ENCODE measurements around the gene PTPN20.

Gene PTPN20

DNA sequence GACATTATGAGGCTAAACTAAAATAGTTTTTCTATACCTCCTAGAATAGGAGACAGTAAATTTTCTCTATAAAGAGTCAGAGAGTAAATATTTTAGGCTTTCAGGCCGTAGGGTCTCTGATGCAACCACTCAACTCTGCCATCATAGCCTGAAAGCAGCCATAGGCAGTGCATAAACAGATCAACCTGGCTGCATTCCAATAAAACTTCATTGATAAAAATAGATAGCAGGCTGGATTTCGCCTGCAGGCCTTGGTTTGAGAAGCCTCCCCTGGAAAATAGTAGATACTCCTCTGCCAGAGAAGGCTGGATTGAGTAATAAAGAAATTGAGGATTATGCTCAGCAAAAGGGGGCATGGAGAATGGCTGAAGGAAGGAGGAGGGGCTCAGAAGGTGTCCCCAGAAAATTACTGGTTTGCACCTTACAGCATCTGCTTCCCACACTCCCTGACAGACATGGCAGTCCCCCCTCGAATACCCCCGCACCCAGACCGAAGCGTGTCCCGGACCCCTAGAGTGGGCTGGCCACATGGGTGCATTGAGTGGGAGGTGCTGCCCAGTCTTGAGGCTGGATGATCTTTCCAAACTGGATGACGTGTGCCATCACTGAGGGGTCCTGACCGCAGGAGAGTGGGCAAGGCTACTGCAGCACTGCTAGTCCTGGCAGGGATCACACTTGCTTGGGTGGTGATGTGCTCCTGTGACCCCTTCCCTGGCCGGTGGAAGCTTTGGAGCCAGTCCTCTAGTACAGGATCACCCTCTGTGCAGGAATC is 126.6 kb downstream of the PTPN20 start:
- no peak overlapping the region for H3K27ac ChIP-seq (ENCODE audit: low read length)

DNA sequence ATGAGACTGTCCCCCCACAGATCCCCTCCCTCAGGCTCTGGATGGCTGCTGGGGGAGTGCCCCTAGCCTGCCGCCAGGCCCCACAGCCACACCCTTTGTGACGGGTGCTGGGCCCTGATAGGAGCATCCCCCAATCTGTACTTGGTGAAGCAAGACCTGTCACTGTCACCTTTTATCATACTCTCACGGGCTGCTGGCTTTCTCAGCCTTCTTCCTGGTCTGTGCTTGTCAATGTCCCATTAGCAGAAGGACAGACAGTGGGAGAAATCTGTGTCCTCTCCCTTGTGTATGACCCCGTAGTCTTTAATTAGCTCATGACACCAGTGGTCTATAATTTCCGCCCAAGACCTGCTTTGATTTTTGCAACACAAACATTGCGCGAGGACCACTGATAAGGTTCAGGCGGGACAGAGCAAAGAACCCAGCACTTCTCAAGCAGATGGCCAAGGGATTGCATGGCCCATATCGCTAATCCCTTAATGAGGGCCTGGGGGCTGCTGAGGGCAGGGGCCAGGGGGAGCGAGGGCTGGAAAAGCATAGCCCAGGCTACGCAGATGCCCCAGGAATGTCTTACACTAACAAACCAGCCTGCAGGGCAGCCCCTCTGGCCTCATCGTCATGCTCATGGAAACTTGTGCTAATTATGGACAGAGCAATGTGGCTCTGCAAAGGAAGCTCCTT is 127.8 kb downstream of the PTPN20 start:
- Histone ChIP-seq H3K4me1 (ENCODE audit: insufficient read depth, low read length) (no peaks in the 10 kb centered on the region), H2AFZ (ENCODE audit: low read depth, low read length) (no peak overlapping the region), H3K27me3 (ENCODE audit: insufficient read depth, low read length, poor library complexity) (peaks cover 8% of the 10 kb centered on the region), H3K79me2 (ENCODE audit: insufficient read depth, low read length) (no peaks in the 10 kb centered on the region), H3K4me2 (ENCODE audit: insufficient read depth, low read length) (no peak overlapping the region), H3K4me3 (ENCODE audit: low read depth in 1 of 2, low read length in 2 of 2) (no peak overlapping the region), H3K36me3 (ENCODE audit: insufficient read depth, low read length) (no peaks in the 10 kb centered on the region), H3K27ac (ENCODE audit: low read length) (no peak overlapping the region), H3K9ac (ENCODE audit: low read depth, low read length) (no peak overlapping the region), H4K20me1 (ENCODE audit: insufficient read depth, low read length) (no peaks in the 10 kb centered on the region), H3K9me3 (ENCODE audit: insufficient read depth, low read length, severe bottlenecking) (no peaks in the 10 kb centered on the region)
- no peak for DNase-seq
- no peak for TF ChIP-seq EZH2 (IDR thresholded peaks at IDR 0.05; ENCODE audit: borderline replicate concordance, low read depth, low read length, severe bottlenecking)
- TF ChIP-seq, protein P1, sequence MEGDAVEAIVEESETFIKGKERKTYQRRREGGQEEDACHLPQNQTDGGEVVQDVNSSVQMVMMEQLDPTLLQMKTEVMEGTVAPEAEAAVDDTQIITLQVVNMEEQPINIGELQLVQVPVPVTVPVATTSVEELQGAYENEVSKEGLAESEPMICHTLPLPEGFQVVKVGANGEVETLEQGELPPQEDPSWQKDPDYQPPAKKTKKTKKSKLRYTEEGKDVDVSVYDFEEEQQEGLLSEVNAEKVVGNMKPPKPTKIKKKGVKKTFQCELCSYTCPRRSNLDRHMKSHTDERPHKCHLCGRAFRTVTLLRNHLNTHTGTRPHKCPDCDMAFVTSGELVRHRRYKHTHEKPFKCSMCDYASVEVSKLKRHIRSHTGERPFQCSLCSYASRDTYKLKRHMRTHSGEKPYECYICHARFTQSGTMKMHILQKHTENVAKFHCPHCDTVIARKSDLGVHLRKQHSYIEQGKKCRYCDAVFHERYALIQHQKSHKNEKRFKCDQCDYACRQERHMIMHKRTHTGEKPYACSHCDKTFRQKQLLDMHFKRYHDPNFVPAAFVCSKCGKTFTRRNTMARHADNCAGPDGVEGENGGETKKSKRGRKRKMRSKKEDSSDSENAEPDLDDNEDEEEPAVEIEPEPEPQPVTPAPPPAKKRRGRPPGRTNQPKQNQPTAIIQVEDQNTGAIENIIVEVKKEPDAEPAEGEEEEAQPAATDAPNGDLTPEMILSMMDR (IDR thresholded peaks at IDR 0.05; ENCODE audit: borderline replicate concordance, extremely low read depth, low read length, poor library complexity, severe bottlenecking): no peak
- no peak for ATAC-seq (ENCODE audit: insufficient read depth, low read depth)

More for the DNA sequence above, 126.6 kb downstream of the PTPN20 start:
- H3K9me3 ChIP-seq (ENCODE audit: insufficient read depth, low read length, severe bottlenecking): no peaks in the 10 kb centered on the region
- H4K20me1 ChIP-seq (ENCODE audit: insufficient read depth, low read length): no peaks in the 10 kb centered on the region
- DNase-seq (no peak), ATAC-seq (ENCODE audit: insufficient read depth, low read depth) (no peak)
- H2AFZ ChIP-seq (ENCODE audit: low read depth, low read length): no peak overlapping the region
- H3K36me3 ChIP-seq (ENCODE audit: insufficient read depth, low read length): no peaks in the 10 kb centered on the region
- no peaks in the 10 kb centered on the region for H3K79me2 ChIP-seq (ENCODE audit: insufficient read depth, low read length)
- H3K4me3 ChIP-seq (ENCODE audit: low read depth in 1 of 2, low read length in 2 of 2): no peak overlapping the region
- H3K4me1 ChIP-seq (ENCODE audit: insufficient read depth, low read length): no peaks in the 10 kb centered on the region
- TF ChIP-seq, protein P1 (IDR thresholded peaks at IDR 0.05; ENCODE audit: borderline replicate concordance, extremely low read depth, low read length, poor library complexity, severe bottlenecking): no peak
- TF ChIP-seq EZH2 (IDR thresholded peaks at IDR 0.05; ENCODE audit: borderline replicate concordance, low read depth, low read length, severe bottlenecking): no peak
- peaks cover 8% of the 10 kb centered on the region for H3K27me3 ChIP-seq (ENCODE audit: insufficient read depth, low read length, poor library complexity)
- no peak overlapping the region for H3K9ac ChIP-seq (ENCODE audit: low read depth, low read length)
- no peak overlapping the region for H3K4me2 ChIP-seq (ENCODE audit: insufficient read depth, low read length)

DNA sequence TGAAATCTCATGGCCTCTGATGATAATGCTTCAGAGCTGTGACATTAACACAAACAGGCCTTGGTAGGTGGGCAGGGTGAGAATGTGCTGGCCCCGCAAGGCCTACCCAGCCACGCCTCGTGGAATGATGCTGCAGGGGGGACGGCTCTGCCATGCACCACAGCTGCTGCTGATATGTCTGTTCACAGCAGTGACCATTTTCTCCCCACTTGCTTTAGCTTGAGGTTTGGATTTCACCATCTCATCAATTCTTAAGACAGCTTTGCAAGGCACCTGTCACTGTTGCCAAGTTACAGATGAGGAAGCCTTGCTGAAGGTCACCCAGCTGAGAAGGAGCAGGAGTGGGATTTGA is 128.3 kb downstream of the PTPN20 start:
- H2AFZ ChIP-seq (ENCODE audit: low read depth, low read length): no peak overlapping the region
- no peak overlapping the region for H3K27ac ChIP-seq (ENCODE audit: low read length)
- no peak overlapping the region for H3K4me2 ChIP-seq (ENCODE audit: insufficient read depth, low read length)
- no peaks in the 10 kb centered on the region for H3K4me1 ChIP-seq (ENCODE audit: insufficient read depth, low read length)
- TF ChIP-seq, protein P1 (IDR thresholded peaks at IDR 0.05; ENCODE audit: borderline replicate concordance, extremely low read depth, low read length, poor library complexity, severe bottlenecking): no peak
- no peak for TF ChIP-seq EZH2 (IDR thresholded peaks at IDR 0.05; ENCODE audit: borderline replicate concordance, low read depth, low read length, severe bottlenecking)
- ATAC-seq (ENCODE audit: insufficient read depth, low read depth): no peak
- H3K27me3 ChIP-seq (ENCODE audit: insufficient read depth, low read length, poor library complexity): peaks cover 8% of the 10 kb centered on the region
- H3K36me3 ChIP-seq (ENCODE audit: insufficient read depth, low read length): no peaks in the 10 kb centered on the region
- no peak overlapping the region for H3K9ac ChIP-seq (ENCODE audit: low read depth, low read length)
- H3K79me2 ChIP-seq (ENCODE audit: insufficient read depth, low read length): no peaks in the 10 kb centered on the region
- no peak for DNase-seq
- H3K9me3 ChIP-seq (ENCODE audit: insufficient read depth, low read length, severe bottlenecking): no peaks in the 10 kb centered on the region
- H3K4me3 ChIP-seq (ENCODE audit: low read depth in 1 of 2, low read length in 2 of 2): no peak overlapping the region
- H4K20me1 ChIP-seq (ENCODE audit: insufficient read depth, low read length): no peaks in the 10 kb centered on the region
